Measurements from ENCODE around the gene PRCC. TPM values are rescaled to one million over a fixed set of nuclear protein-coding genes. Genes with fewer than 3 reads are reported as not detected.

PRCC gene
- total RNA-seq, 4 donors from 2014 or later, result 43.3 to 114 (median 46.3) TPM

DNA sequence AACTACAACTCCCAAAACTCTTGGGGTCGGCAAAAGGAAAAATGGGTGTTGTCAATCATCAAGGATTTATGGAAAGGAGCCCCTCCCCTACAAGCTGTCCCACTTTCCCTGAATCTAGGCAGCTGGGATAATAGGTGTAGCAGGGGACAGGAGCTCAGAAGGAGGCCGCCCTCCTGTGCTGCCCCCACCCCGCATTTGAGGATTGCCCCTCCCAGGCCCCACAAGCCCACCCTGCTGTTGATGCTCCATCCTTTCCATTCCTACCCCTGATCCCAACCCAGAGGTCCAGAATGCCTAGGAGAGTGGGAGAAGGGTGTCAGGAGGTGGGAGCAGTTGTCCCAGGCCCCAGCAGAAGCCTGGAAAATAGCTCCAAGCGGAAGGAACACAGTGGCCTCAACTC, 24.5 kb upstream of the PRCC start:
- no peak for DNase-seq
- Histone ChIP-seq H3K36me3 (peaks cover 0 to 34% (median 0%) of the 10 kb centered on the region in 3 donors), H3K9me3 (no peaks in the 10 kb centered on the region), H3K4me1 (peaks cover 0 to 30% (median 16%) of the 10 kb centered on the region in 4 donors), H3K4me3 (no peak overlapping the region), H3K27me3 (no peaks in the 10 kb centered on the region), H3K27ac (no peak overlapping the region)
- TF ChIP-seq, protein P1, sequence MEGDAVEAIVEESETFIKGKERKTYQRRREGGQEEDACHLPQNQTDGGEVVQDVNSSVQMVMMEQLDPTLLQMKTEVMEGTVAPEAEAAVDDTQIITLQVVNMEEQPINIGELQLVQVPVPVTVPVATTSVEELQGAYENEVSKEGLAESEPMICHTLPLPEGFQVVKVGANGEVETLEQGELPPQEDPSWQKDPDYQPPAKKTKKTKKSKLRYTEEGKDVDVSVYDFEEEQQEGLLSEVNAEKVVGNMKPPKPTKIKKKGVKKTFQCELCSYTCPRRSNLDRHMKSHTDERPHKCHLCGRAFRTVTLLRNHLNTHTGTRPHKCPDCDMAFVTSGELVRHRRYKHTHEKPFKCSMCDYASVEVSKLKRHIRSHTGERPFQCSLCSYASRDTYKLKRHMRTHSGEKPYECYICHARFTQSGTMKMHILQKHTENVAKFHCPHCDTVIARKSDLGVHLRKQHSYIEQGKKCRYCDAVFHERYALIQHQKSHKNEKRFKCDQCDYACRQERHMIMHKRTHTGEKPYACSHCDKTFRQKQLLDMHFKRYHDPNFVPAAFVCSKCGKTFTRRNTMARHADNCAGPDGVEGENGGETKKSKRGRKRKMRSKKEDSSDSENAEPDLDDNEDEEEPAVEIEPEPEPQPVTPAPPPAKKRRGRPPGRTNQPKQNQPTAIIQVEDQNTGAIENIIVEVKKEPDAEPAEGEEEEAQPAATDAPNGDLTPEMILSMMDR (IDR thresholded peaks at IDR 0.05), result no peak
- TF ChIP-seq POLR2A (IDR thresholded peaks at IDR 0.05), result no peak

DNA sequence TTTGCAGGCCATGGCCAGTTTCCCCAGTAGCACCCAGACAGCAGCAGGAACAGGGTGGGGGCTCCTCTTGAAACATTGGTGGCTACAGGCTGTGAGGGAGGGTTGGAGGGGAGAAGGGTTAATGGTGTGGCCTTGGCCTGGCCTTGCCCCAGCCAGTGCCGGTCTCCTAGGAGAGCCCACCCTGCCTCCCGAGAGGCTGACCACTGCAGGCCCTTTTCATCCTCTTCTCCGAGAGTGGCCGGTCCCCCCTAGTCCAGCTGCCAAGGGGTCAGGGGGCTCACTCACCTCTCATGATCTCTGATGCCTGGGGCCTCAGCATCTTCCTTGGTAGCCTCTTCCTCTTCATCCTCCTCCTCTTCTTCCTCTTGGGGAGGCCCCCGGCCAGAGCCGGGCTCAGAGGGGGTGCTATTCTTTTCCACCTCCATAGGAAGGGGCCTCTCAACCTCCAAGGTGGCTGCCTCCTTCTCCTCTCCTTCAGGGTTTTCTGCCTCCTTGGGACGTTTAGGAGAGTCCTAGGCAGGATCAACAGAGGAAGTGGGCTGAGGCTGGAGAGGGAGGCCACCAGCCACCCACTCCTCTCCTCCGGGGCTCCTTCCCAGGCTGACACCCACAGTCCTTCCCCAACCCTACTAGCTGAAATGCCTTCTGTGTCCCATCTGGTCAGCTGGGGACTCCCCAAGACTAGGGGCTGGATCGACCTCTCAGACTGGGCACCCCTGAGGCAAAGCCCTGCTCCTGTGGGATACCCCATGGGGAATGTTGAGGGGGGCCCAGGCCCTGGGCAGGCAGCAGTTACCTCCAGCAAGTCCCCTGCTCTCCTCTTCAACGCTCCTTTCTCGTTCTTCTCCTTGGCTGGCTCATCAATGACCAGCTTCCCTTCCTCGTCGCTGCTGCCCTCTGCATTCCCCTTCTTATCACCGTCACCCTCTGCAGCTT, 23.7 kb upstream of the PRCC start:
- H3K36me3 ChIP-seq, result peaks cover 0 to 32% (median 0%) of the 10 kb centered on the region in 3 donors
- no peak for DNase-seq
- TF ChIP-seq POLR2A (IDR thresholded peaks at IDR 0.05), result no peak
- TF ChIP-seq, protein P1 (IDR thresholded peaks at IDR 0.05), result no peak
- peaks cover 0 to 38% (median 24%) of the 10 kb centered on the region in 4 donors for H3K4me1 ChIP-seq
- H3K27me3 ChIP-seq, result no peaks in the 10 kb centered on the region
- no peak overlapping the region for H3K27ac ChIP-seq
- H3K4me3 ChIP-seq, result no peak overlapping the region
- H3K9me3 ChIP-seq, result no peaks in the 10 kb centered on the region

DNA sequence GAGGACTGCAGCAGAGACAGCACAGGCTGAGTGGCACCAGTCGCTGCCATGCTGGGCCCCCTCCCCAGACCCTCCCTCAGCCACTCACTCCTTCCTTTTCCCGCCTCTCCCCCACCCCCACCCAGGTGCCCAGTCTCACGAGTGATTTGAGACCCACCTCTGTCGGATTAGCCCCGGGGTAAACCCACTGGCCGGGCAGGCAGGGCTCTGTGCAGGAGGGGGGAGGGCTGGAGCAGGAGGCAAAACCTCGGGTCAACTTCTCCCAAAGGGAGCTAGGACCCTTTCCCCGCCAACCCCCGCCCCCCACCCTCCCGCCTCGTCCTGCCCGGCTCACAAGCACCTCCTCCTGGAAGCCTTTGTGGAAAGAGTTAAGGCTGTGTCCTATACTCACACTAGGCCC, 23.0 kb upstream of the PRCC start:
- H3K27ac ChIP-seq, result no peak overlapping the region
- H3K36me3 ChIP-seq, result peaks cover 0 to 32% (median 0%) of the 10 kb centered on the region in 3 donors
- H3K4me1 ChIP-seq, result peaks cover 0 to 45% (median 29%) of the 10 kb centered on the region in 4 donors
- H3K27me3 ChIP-seq, result no peaks in the 10 kb centered on the region
- no peak overlapping the region for H3K4me3 ChIP-seq
- no peaks in the 10 kb centered on the region for H3K9me3 ChIP-seq
- no peak for DNase-seq
- TF ChIP-seq, protein P1 (IDR thresholded peaks at IDR 0.05), result no peak
- TF ChIP-seq POLR2A (IDR thresholded peaks at IDR 0.05), result no peak

DNA sequence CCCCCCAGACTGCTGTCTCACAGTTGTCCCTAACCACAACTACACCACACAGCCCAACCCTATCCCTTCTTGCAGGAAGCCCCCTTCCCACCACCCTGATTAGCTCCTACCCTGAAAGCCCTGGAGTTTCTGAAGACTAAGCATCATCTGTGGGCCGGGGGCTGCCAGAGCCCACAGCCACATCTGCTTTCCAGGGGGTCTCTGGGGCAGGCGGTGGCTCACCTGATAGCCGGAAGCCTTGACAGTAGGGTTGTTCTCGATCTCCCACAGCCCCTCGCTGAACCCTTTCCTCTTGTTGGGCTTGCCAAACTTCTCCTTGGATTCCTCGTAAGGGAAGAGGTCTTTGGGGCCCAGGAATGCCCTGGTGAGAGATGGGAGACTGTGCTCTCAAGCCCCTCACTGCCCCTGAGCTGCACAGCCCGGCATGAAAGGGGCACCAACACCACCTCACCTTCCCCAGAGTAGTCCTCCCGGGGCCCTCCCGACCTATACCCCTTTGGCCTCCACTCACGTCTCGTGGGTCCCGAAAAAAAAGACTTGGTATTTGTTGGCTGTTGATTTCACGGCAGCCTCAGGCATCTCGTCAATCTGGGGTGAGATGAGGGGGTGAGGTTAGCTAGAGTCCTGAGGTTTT, 22.4 kb upstream of the PRCC start:
- no peak for DNase-seq
- Histone ChIP-seq H3K27me3 (no peaks in the 10 kb centered on the region), H3K4me3 (no peak overlapping the region), H3K9me3 (no peaks in the 10 kb centered on the region), H3K36me3 (peaks cover 0 to 32% (median 0%) of the 10 kb centered on the region in 3 donors), H3K4me1 (peaks cover 0 to 48% (median 34%) of the 10 kb centered on the region in 4 donors), H3K27ac (peak overlapping the region in 1 of 4 donors; percentile 99)
- TF ChIP-seq, protein P1 (IDR thresholded peaks at IDR 0.05), result no peak
- no peak for TF ChIP-seq POLR2A (IDR thresholded peaks at IDR 0.05)

DNA sequence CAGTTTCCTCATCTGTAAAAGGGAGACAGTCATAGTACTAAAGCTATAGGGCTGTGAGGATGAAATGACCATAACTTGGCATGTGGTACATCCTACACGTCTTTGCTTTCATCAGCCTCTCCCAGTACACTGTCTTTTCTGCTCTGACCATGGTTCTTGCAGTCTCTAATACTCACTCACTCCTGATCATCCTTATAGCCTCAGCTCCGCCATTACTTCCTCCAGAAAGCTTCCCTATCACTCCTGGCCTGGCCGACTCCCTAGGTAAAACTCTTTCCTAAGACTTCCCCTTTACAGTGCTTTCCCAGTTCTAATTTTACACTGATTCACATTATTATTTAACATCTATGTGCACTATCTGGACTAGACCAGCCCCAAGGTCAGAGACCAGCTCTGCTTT, 21.5 kb upstream of the PRCC start:
- peak overlapping the region in 2 of 4 donors; percentile 91 to 97 for H3K4me3 ChIP-seq
- H3K27me3 ChIP-seq, result no peaks in the 10 kb centered on the region
- no peaks in the 10 kb centered on the region for H3K9me3 ChIP-seq
- H3K4me1 ChIP-seq, result peaks cover 0 to 41% (median 33%) of the 10 kb centered on the region in 4 donors
- H3K36me3 ChIP-seq, result peaks cover 0 to 32% (median 0%) of the 10 kb centered on the region in 3 donors
- TF ChIP-seq POLR2A (IDR thresholded peaks at IDR 0.05), result no peak
- TF ChIP-seq, protein P1 (IDR thresholded peaks at IDR 0.05), result no peak
- no peak for DNase-seq
- H3K27ac ChIP-seq, result peak overlapping the region; percentile 87 to 99 (median 96)
